HG03571 (cell line): ENCODE results near the gene MUS81.
"Not testable (repeated sequence)": the region's sequence is repeated elsewhere in the genome, so short reads cannot be mapped to it uniquely, and the experiment has no call there.

ENCODE experiments used
- ATAC-seq: cut with Tn5 transposase; IDR thresholded peaks from one replicate; pipeline ENCODE4 v1.9.1; 2021; ENCODE audit not compliant: unreplicated experiment

The MUS81 gene

GRCh38 chr11:65847746-65848145 lies 12.5 kb upstream of the MUS81 start:
- no peak for ATAC-seq

- not testable (repeated sequence) for ATAC-seq
Measured at GRCh38 chr11:65848693-65849092, 11.5 kb upstream of the MUS81 start.

GRCh38 chr11:65849366-65849765 lies 10.9 kb upstream of the MUS81 start:
- ATAC-seq, result no peak

- ATAC-seq, result no peak
Measured at GRCh38 chr11:65849771-65850216, 10.4 kb upstream of the MUS81 start.

- no peak for ATAC-seq
Measured at GRCh38 chr11:65850217-65851082, 9.8 kb upstream of the MUS81 start.

- no peak for ATAC-seq
Measured at GRCh38 chr11:65851083-65851579, 9.1 kb upstream of the MUS81 start.

GRCh38 chr11:65851811-65852507 lies 8.3 kb upstream of the MUS81 start:
- no peak for ATAC-seq

GRCh38 chr11:65852508-65853245 lies 7.6 kb upstream of the MUS81 start:
- ATAC-seq, result no peak

GRCh38 chr11:65853246-65853979 lies 6.8 kb upstream of the MUS81 start:
- ATAC-seq, result no peak

- no peak for ATAC-seq
Measured at GRCh38 chr11:65854161-65854592, 6.1 kb upstream of the MUS81 start.

GRCh38 chr11:65854852-65855837 lies 5.1 kb upstream of the MUS81 start:
- no peak for ATAC-seq

- no peak for ATAC-seq
Measured at GRCh38 chr11:65855927-65856363, 4.3 kb upstream of the MUS81 start.

- ATAC-seq, result peak; percentile 31
Measured at GRCh38 chr11:65856689-65857499, 3.3 kb upstream of the MUS81 start.

GRCh38 chr11:65857500-65857852 lies 2.8 kb upstream of the MUS81 start:
- no peak for ATAC-seq

GRCh38 chr11:65857853-65858680 lies 2.2 kb upstream of the MUS81 start, which contains the start of gene CFL1:
TSS of gene CFL1 (minus strand) at chr11:65858180. CDS start at chr11:65858099, 81 bp downstream.
- peak; percentile 33 for ATAC-seq

- ATAC-seq, result no peak
Measured at GRCh38 chr11:65858681-65859087, 1.5 kb upstream of the MUS81 start.

- peak; percentile 46 for ATAC-seq
Measured at GRCh38 chr11:65859095-65859811, 980 bp upstream of the MUS81 start.
